Mucosa of descending colon (tissue), 3 donors: ENCODE results near the gene PEAK3. TPM values are rescaled to one million over a fixed set of nuclear protein-coding genes. Genes with fewer than 3 reads are reported as not detected.
A peak's percentile ranks its signal among the peaks of the same experiment; 100 is the strongest.

Experiments used
- ATAC-seq: fragments of 200-7000 bp; cut with Tn5 transposase; one replicate; pipeline ENCODE4 v1.9.1; 2020; ENCODE audit warnings: mild to moderate bottlenecking, moderate library complexity
- DNase-seq, 3 donors: peaks; one replicate each; pipeline ENCODE4 v3.0.0-alpha.2; 2020
- H3K36me3 ChIP-seq: fragments of 200-600 bp; one replicate; pipeline ENCODE4 v1.8.0; 2021; ENCODE audit warnings: low read depth, mild to moderate bottlenecking
- H3K4me1 ChIP-seq: fragments of 200-600 bp; one replicate; pipeline ENCODE4 v1.8.0; 2021; ENCODE audit warnings: low read depth, mild to moderate bottlenecking
- H3K4me3 ChIP-seq: fragments of 200-600 bp; one replicate; pipeline ENCODE4 v1.8.0; 2021; ENCODE audit warnings: mild to moderate bottlenecking
- H3K9me3 ChIP-seq: fragments of 200-600 bp; one replicate; pipeline ENCODE4 v1.8.0; 2021; ENCODE audit warnings: mild to moderate bottlenecking
- CTCF ChIP-seq: fragments of 200-600 bp; IDR thresholded peaks from one replicate; pipeline ENCODE4 v1.8.0; 2022; ENCODE audit warnings: antibody characterized with exemption, mild to moderate bottlenecking
- intact Hi-C, 2 donors: fragments of 100-400 bp; cut with DNase I in 1 of 2; cut with micrococcal nuclease in 1 of 2; formaldehyde crosslinking; loops; one replicate each; pipeline versions ENCODE4 v1.11.0 to v1.11.1; 2022; cut with DNase I, micrococcal nuclease
- total RNA-seq, 3 donors: library from RNA; stranded (reverse); fragmentation: NEBNext Ultra II Directional in 2 of 3; extraction: Animal tissue kit (Norgen Biotek cat#: 25700) in 2 of 3; gene quantifications; one replicate each; pipeline versions ENCODE4 v1.2.1 to v1.2.4, GENCODE V29; 2021 to 2023
- donor health status: DM: no; HTN: no; CAD: no; lungs with moderate emphysema.
- donor health status: DM: no; HTN: no; CAD: no.
- donor health status: DM: no; HTN: yes; CAD: no.

The PEAK3 gene
- total RNA-seq, 3 donors from 2014 or later, result 0.29 to 1.4 (median 1.1) TPM

- peak; percentile 100 for TF ChIP-seq CTCF
- Histone ChIP-seq H3K4me1 (peaks cover 49% of the 10 kb centered on the region), H3K4me3 (peak within 1 kb of the TSS; percentile 92), H3K9me3 (no peaks in the 10 kb centered on the region), H3K36me3 (peaks cover 3% of the 10 kb centered on the region)
- intact Hi-C loops, result loop anchor here (5.0 to 10.0 kb wide), 2 partner anchors 36 to 88 kb away; partner anchors contain the start of genes LSM7 (in 1 of the 2) and SPPL2B (in 1 of the 2)
- ATAC-seq, result peak; percentile 88
- peak; percentile 93 to 100 (median 98) for DNase-seq
These were observed 45.5 kb downstream of the PEAK3 start, which contains the start of the genes PLEKHJ1 and SF3A2 for GRCh38 chr19:2236314-2237050. Gene PLEKHJ1 (minus strand): TSS chr19:2236329. CDS start chr19:2236248, 81 bp downstream. Gene SF3A2 (plus strand): TSS chr19:2236824. CDS start chr19:2243419, 6,595 bp downstream.

- TF ChIP-seq CTCF, result no peak
- Histone ChIP-seq H3K4me3 (peak overlapping the region; percentile 92), H3K36me3 (peaks cover 3% of the 10 kb centered on the region), H3K4me1 (peaks cover 44% of the 10 kb centered on the region), H3K9me3 (no peaks in the 10 kb centered on the region)
- DNase-seq, result no peak
- intact Hi-C loops, result loop anchor here (5.0 to 10.0 kb wide), 2 partner anchors 36 to 89 kb away; partner anchors contain the start of genes LSM7 (in 1 of the 2) and SPPL2B (in 1 of the 2)
- peak; percentile 0 for ATAC-seq
These were observed 46.0 kb downstream of the PEAK3 start for GRCh38 chr19:2236064-2236313.

GRCh38 chr19:2235381-2236063 is 46.5 kb downstream of the PEAK3 start:
- no peaks in the 10 kb centered on the region for H3K9me3 ChIP-seq
- no peak for TF ChIP-seq CTCF
- H3K4me3 ChIP-seq, result peak overlapping the region; percentile 92
- H3K36me3 ChIP-seq, result peaks cover 3% of the 10 kb centered on the region
- ATAC-seq (peak; percentile 61), DNase-seq (peak; percentile 86 to 87 (median 86))
- intact Hi-C loops, result loop anchor here (5.0 to 10.0 kb wide), 2 partner anchors 37 to 89 kb away; partner anchors contain the start of genes LSM7 (in 1 of the 2) and SPPL2B (in 1 of the 2)
- H3K4me1 ChIP-seq, result peaks cover 39% of the 10 kb centered on the region

- H3K4me1 ChIP-seq, result peaks cover 36% of the 10 kb centered on the region
- no peak for DNase-seq
- H3K36me3 ChIP-seq, result peaks cover 5% of the 10 kb centered on the region
- H3K9me3 ChIP-seq, result no peaks in the 10 kb centered on the region
- no peak for TF ChIP-seq CTCF
- peak overlapping the region; percentile 92 for H3K4me3 ChIP-seq
- intact Hi-C loops, result loop anchor here (5.0 to 10.0 kb wide), 2 partner anchors 37 to 90 kb away; partner anchors contain the start of genes LSM7 (in 1 of the 2) and SPPL2B (in 1 of the 2)
- ATAC-seq, result peak; percentile 2
These were observed 47.0 kb downstream of the PEAK3 start for GRCh38 chr19:2234996-2235380.

- Histone ChIP-seq H3K4me3 (no peak overlapping the region), H3K36me3 (peaks cover 5% of the 10 kb centered on the region), H3K9me3 (no peaks in the 10 kb centered on the region), H3K4me1 (peaks cover 27% of the 10 kb centered on the region)
- intact Hi-C loops, result loop anchor here in 1 of 2 donors (10.0 kb wide), 1 partner anchor 91 kb away; the partner anchor contains the start of genes LSM7 and SPPL2B
- TF ChIP-seq CTCF, result no peak
- ATAC-seq (no peak), DNase-seq (no peak)
These were observed 48.2 kb downstream of the PEAK3 start for GRCh38 chr19:2233601-2234280.
